K562 (cell line): Measurements from ENCODE around the gene MTPN. TPM values are rescaled to one million over a fixed set of nuclear protein-coding genes. Genes with fewer than 3 reads are reported as not detected.
A peak's percentile ranks its signal among the peaks of the same experiment; 100 is the strongest.

ENCODE experiments used
- ATF3 ChIP-seq, 2 experiments: fragments of 450-650 bp in 1 of 2; sonication (generic) in 1 of 2; formaldehyde crosslinking in 1 of 2; IDR thresholded peaks in 1 of 2; conservative IDR thresholded peaks in 1 of 2; 2 replicates each; pipeline versions ENCODE4 v1.6.1 to v1.8.1; 2016 to 2023; ENCODE audit warnings: mild to moderate bottlenecking in 2 of 2, moderate library complexity in 2 of 2, inconsistent platforms in 1 of 2, missing genetic modification reagents in 1 of 2
- BACH1 ChIP-seq: fragments of 200-800 bp; sonication (Bioruptor generic); IDR thresholded peaks from 2 replicates; pipeline ENCODE4 v1.6.1; 2016; ENCODE audit warnings: missing genetic modification characterization, missing compliant biosample characterization
- CXXC5 ChIP-seq: fragments of 250-450 bp; sonication (Bioruptor Pico); IDR thresholded peaks from 2 replicates; pipeline ENCODE4 v1.8.0; 2022; ENCODE audit warnings: inconsistent platforms, mild to moderate bottlenecking, moderate library complexity
- ETV6 ChIP-seq, 3 experiments: fragments of 150-350 bp in 1 of 3; sonication (generic) in 1 of 3; formaldehyde crosslinking in 1 of 3; IDR thresholded peaks; 2 replicates each; pipeline versions ENCODE4 v1.6.1 to v1.8.0; 2014 to 2022; ENCODE audit warnings: borderline replicate concordance in 2 of 3, low read depth in 2 of 3, antibody characterized with exemption in 1 of 3, low read length in 1 of 3, mild to moderate bottlenecking in 1 of 3, missing genetic modification reagents in 1 of 3
- FOXJ3 ChIP-seq: sonication (generic); formaldehyde crosslinking; IDR thresholded peaks from 2 replicates; pipeline ENCODE4 v1.4.0; 2020; ENCODE audit warnings: mild to moderate bottlenecking, missing genetic modification reagents
- HDGF ChIP-seq: fragments of 450-650 bp; IDR thresholded peaks from 2 replicates; pipeline ENCODE4 v1.6.1; 2016
- ILF3 ChIP-seq: fragments of 450-650 bp; IDR thresholded peaks from 2 replicates; pipeline ENCODE4 v1.6.1; 2018; ENCODE audit warnings: antibody characterized with exemption, mild to moderate bottlenecking, moderate library complexity, borderline replicate concordance
- KLF13 ChIP-seq: fragments of 450-650 bp; IDR thresholded peaks from 2 replicates; pipeline ENCODE4 v1.6.1; 2016; ENCODE audit warnings: missing genetic modification characterization, low read depth, mild to moderate bottlenecking, missing compliant biosample characterization, moderate library complexity, borderline replicate concordance
- MTA3 ChIP-seq: fragments of 450-650 bp; formaldehyde crosslinking; IDR thresholded peaks from 2 replicates; pipeline ENCODE4 v1.6.1; 2017; ENCODE audit warnings: mild to moderate bottlenecking, borderline replicate concordance
- NEUROD1 ChIP-seq: fragments of 150-350 bp; IDR thresholded peaks from 2 replicates; pipeline ENCODE4 v1.6.1; 2014; ENCODE audit warnings: borderline replicate concordance, low read length, low read depth; ENCODE audit not compliant: partially characterized antibody
- REST ChIP-seq, 2 experiments: fragments of 450-650 bp; formaldehyde crosslinking in 1 of 2; IDR thresholded peaks; 2 replicates each; pipeline versions ENCODE4 v1.4.0 to v1.6.1; 2014 to 2020; ENCODE audit warnings: mild to moderate bottlenecking in 2 of 2, borderline replicate concordance in 1 of 2, low read depth in 1 of 2
- ZBTB11 ChIP-seq, 3 experiments: fragments of 200-800 bp in 1 of 3; fragments of 250-450 bp in 1 of 3; fragments of 450-650 bp in 1 of 3; sonication (Bioruptor Pico) in 1 of 3; sonication (Bioruptor generic) in 1 of 3; formaldehyde crosslinking in 1 of 3; IDR thresholded peaks; 2 replicates each; pipeline versions ENCODE4 v1.6.1 to v1.8.0; 2016 to 2022; ENCODE audit warnings: mild to moderate bottlenecking in 2 of 3, missing genetic modification characterization in 2 of 3, missing compliant biosample characterization in 1 of 3, moderate library complexity in 1 of 3
- polyA plus RNA-seq, 8 experiments: library from polyadenylated mRNA; depleted of rRNA in 4 of 8; stranded (reverse) in 5 of 8; unstranded in 3 of 8; fragments of >200 nt; fragmentation: Nextera tagmentation in 2 of 8; fragmentation: Illumina TruSeq in 1 of 8; extraction: Ambion mirVana in 2 of 8; extraction: Trizol in 1 of 8; gene quantifications; 2 replicates each; pipeline versions ENCODE4 v1.2.1 to v1.2.3, GENCODE V29; 2011 to 2014; ENCODE audit warnings: inconsistent platforms in 1 of 8, missing spikeins in 1 of 8
- total RNA-seq, 7 experiments: library from RNA; depleted of rRNA in 6 of 7; stranded (reverse); fragments of >200 nt in 6 of 7; fragmentation: Illumina TruSeq in 2 of 7; extraction: Trizol in 2 of 7; gene quantifications; 2 replicates each; pipeline versions ENCODE4 v1.2.1 to v1.2.3, GENCODE V29; 2011 to 2021; ENCODE audit warnings: low replicate concordance in 1 of 7

Gene MTPN
- total and polyA plus RNA-seq, 9 of the 15 experiments (the other 6 are each of a cell fraction or from before 2014, with no cell fraction given): 68.5 to 261 (median 156) TPM

- TF ChIP-seq ETV6 (IDR thresholded peaks at IDR 0.05; ENCODE audit: borderline replicate concordance in 1 of 2, low read depth in 2 of 2, low read length in 1 of 2): no peak
- no peak for TF ChIP-seq ETV6 (CRISPR knock-in tag; IDR thresholded peaks at IDR 0.05; ENCODE audit: borderline replicate concordance)
- TF ChIP-seq CXXC5 (CRISPR knock-in tag): peak; percentile 63
- TF ChIP-seq REST (IDR thresholded peaks at IDR 0.05; ENCODE audit: borderline replicate concordance): no peak
- TF ChIP-seq REST (CRISPR knock-in tag; IDR thresholded peaks at IDR 0.05; ENCODE audit: low read depth): no peak
- TF ChIP-seq MTA3: no peak
- no peak for TF ChIP-seq HDGF
- TF ChIP-seq ATF3 (IDR thresholded peaks at IDR 0.05): peak; percentile 50; the same call in 1 of the 2 replicates
- TF ChIP-seq ATF3 (CRISPR knock-in tag; conservative IDR thresholded peaks at IDR 0.05): no peak
- peak; percentile 98 for TF ChIP-seq BACH1 (tag)
- TF ChIP-seq NEUROD1: no peak
- no peak for TF ChIP-seq ILF3
- TF ChIP-seq KLF13 (tag): 0 out of 2 replicates have a peak, but pooled peaks have one; percentile 12
- peak in 1 of 3 experiments; percentile 24; a peak in 1 of 6 replicates for TF ChIP-seq ZBTB11 (CRISPR knock-in tag; IDR thresholded peaks at IDR 0.05)
- TF ChIP-seq FOXJ3 (CRISPR knock-in tag): no peak
These were observed 33.9 kb downstream of the MTPN start (continued) for GRCh38 chr7:135943134-135943879.
